ENCODE results near the gene CDADC1. TPM values are rescaled to one million over a fixed set of nuclear protein-coding genes. Genes with fewer than 3 reads are reported as not detected.

CDADC1 gene
- total RNA-seq, 1 experiment from 2014 or later, result 4.0 TPM

DNA sequence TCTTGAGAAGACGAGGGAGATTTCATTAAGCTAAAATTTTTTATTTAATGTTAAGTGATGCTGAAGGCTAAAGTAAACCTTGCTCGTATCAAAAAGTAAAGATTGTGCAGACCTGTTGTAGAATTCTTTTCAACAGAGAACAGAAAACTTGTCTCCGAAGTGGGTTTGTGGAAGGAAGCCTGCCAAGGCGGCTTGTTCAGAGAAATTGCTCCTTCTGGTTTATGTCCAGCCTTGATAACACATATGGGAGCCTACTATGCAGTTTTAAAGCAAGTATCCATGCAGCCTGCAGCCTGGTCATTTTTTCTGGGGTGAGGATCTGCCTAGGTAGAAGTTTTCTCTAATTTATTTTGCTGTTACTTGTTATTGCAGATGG is 26.1 kb upstream of the CDADC1 start:
- H3K27me3 Mint-ChIP-seq (ENCODE audit: low read depth), result peaks cover 90% of the 10 kb centered on the region
- H3K27ac Mint-ChIP-seq, result no peak overlapping the region
- ChIA-PET CTCF (interaction anchor here (0.6 to 1.2 kb wide), 2 partner anchors 27 to 59 kb away, joined by 3 to 4 read pairs; partner anchors contain the start of gene CDADC1), POLR2A (no interaction called here)
- DNase-seq (ENCODE audit: low spot score) (no peak), ATAC-seq (no peak)
- TF ChIP-seq ZNF138 (CRISPR knock-in tag; conservative IDR thresholded peaks at IDR 0.05) (no peak), GABPB1 (CRISPR knock-in tag; IDR thresholded peaks at IDR 0.05) (no peak), FOXJ3 (CRISPR knock-in tag; IDR thresholded peaks at IDR 0.05; ENCODE audit: borderline replicate concordance) (no peak), ETV6 (CRISPR knock-in tag; IDR thresholded peaks at IDR 0.05) (no peak), NR2C2 (CRISPR knock-in tag; IDR thresholded peaks at IDR 0.05) (no peak), GRHL2 (CRISPR knock-in tag; IDR thresholded peaks at IDR 0.05; ENCODE audit: insufficient replicate concordance, severe bottlenecking) (no peak), PRRX2 (CRISPR knock-in tag; IDR thresholded peaks at IDR 0.05) (no peak), MYBL2 (CRISPR knock-in tag; IDR thresholded peaks at IDR 0.05) (no peak), CBFB (CRISPR knock-in tag; IDR thresholded peaks at IDR 0.05; ENCODE audit: low read depth) (no peak), KAT7 (CRISPR knock-in tag; IDR thresholded peaks at IDR 0.05; ENCODE audit: borderline replicate concordance) (no peak), ZNF121 (CRISPR knock-in tag; IDR thresholded peaks at IDR 0.05) (no peak), HMGA2 (CRISPR knock-in tag; IDR thresholded peaks at IDR 0.05) (no peak), OVOL2 (CRISPR knock-in tag; IDR thresholded peaks at IDR 0.05; ENCODE audit: borderline replicate concordance) (no peak), FOXP1 (CRISPR knock-in tag; IDR thresholded peaks at IDR 0.05; ENCODE audit: borderline replicate concordance) (no peak)
- TF ChIP-seq, protein P1, sequence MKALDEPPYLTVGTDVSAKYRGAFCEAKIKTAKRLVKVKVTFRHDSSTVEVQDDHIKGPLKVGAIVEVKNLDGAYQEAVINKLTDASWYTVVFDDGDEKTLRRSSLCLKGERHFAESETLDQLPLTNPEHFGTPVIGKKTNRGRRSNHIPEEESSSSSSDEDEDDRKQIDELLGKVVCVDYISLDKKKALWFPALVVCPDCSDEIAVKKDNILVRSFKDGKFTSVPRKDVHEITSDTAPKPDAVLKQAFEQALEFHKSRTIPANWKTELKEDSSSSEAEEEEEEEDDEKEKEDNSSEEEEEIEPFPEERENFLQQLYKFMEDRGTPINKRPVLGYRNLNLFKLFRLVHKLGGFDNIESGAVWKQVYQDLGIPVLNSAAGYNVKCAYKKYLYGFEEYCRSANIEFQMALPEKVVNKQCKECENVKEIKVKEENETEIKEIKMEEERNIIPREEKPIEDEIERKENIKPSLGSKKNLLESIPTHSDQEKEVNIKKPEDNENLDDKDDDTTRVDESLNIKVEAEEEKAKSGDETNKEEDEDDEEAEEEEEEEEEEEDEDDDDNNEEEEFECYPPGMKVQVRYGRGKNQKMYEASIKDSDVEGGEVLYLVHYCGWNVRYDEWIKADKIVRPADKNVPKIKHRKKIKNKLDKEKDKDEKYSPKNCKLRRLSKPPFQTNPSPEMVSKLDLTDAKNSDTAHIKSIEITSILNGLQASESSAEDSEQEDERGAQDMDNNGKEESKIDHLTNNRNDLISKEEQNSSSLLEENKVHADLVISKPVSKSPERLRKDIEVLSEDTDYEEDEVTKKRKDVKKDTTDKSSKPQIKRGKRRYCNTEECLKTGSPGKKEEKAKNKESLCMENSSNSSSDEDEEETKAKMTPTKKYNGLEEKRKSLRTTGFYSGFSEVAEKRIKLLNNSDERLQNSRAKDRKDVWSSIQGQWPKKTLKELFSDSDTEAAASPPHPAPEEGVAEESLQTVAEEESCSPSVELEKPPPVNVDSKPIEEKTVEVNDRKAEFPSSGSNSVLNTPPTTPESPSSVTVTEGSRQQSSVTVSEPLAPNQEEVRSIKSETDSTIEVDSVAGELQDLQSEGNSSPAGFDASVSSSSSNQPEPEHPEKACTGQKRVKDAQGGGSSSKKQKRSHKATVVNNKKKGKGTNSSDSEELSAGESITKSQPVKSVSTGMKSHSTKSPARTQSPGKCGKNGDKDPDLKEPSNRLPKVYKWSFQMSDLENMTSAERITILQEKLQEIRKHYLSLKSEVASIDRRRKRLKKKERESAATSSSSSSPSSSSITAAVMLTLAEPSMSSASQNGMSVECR (CRISPR knock-in tag; IDR thresholded peaks at IDR 0.05; ENCODE audit: borderline replicate concordance), result no peak
- TF ChIP-seq, protein P2, sequence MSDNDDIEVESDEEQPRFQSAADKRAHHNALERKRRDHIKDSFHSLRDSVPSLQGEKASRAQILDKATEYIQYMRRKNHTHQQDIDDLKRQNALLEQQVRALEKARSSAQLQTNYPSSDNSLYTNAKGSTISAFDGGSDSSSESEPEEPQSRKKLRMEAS (CRISPR knock-in tag; IDR thresholded peaks at IDR 0.05), result no peak
- TF ChIP-seq, protein P3, sequence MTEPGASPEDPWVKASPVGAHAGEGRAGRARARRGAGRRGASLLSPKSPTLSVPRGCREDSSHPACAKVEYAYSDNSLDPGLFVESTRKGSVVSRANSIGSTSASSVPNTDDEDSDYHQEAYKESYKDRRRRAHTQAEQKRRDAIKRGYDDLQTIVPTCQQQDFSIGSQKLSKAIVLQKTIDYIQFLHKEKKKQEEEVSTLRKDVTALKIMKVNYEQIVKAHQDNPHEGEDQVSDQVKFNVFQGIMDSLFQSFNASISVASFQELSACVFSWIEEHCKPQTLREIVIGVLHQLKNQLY (CRISPR knock-in tag; IDR thresholded peaks at IDR 0.05), result no peak
- TF ChIP-seq, protein P4, sequence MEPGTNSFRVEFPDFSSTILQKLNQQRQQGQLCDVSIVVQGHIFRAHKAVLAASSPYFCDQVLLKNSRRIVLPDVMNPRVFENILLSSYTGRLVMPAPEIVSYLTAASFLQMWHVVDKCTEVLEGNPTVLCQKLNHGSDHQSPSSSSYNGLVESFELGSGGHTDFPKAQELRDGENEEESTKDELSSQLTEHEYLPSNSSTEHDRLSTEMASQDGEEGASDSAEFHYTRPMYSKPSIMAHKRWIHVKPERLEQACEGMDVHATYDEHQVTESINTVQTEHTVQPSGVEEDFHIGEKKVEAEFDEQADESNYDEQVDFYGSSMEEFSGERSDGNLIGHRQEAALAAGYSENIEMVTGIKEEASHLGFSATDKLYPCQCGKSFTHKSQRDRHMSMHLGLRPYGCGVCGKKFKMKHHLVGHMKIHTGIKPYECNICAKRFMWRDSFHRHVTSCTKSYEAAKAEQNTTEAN (CRISPR knock-in tag; IDR thresholded peaks at IDR 0.05), result no peak
- TF ChIP-seq, protein P5, sequence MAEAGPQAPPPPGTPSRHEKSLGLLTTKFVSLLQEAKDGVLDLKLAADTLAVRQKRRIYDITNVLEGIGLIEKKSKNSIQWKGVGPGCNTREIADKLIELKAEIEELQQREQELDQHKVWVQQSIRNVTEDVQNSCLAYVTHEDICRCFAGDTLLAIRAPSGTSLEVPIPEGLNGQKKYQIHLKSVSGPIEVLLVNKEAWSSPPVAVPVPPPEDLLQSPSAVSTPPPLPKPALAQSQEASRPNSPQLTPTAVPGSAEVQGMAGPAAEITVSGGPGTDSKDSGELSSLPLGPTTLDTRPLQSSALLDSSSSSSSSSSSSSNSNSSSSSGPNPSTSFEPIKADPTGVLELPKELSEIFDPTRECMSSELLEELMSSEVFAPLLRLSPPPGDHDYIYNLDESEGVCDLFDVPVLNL (CRISPR knock-in tag; IDR thresholded peaks at IDR 0.05; ENCODE audit: borderline replicate concordance, low read depth), result no peak
- peaks cover 23% of the 10 kb centered on the region for H3K4me1 Mint-ChIP-seq
- no peaks in the 10 kb centered on the region for H3K9me3 Mint-ChIP-seq
- 0 out of 2 replicates have a peak, but pooled peaks cover 3% of the 10 kb centered on the region for H3K36me3 Mint-ChIP-seq
- peak overlapping the region; percentile 69 for H3K4me3 Mint-ChIP-seq

All from WTC11 (cell line).